ENCODE measurements around the gene ZNF768. TPM values are rescaled to one million over a fixed set of nuclear protein-coding genes. Genes with fewer than 3 reads are reported as not detected.

The ZNF768 gene
- total and polyA plus RNA-seq, 2 of the 13 experiments (the other 11 are each of a cell fraction or from before 2014, with no cell fraction given) = 26.7 to 34.4 TPM

DNA sequence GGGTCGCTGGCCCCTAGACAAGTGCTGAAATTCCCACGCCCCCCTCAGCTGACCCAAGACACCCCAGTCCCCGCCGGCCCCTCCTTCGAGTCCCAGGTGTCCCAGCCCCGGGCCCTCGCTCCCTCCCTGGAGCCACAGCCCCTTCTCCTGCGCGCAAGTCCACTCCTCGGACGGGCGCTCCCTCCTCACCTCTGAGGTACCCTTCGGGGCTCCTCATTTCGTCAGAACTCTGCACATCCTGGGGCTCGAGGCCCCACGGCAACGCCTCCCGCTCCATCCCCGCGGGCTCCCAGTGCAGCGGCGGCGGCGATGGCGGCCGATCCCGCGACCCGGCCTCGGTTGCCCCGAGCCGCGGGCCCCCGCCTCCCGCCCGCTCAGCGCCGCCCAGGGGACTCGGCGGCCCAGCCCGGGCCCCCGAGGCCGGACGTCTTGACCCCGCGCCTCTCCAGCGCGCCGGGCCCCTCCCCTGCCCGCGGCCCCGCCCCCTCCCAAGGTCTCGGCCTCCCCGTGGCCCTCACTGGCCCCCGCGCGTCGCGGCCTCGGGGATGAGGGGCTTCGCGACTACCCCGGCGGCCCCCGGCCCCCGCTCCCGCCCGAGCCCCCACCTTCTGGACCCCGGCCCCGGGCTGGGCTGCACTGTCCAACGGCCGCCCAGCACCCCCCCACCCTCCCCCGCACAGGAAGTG lies at the start of gene ZNF768 (continued):
- TF ChIP-seq ETV6 (CRISPR knock-in tag; conservative IDR thresholded peaks at IDR 0.05) (no peak), ZNF691 (CRISPR knock-in tag; IDR thresholded peaks at IDR 0.05; ENCODE audit: borderline replicate concordance, low read depth) (no peak), MAZ (IDR thresholded peaks at IDR 0.05; ENCODE audit: borderline replicate concordance, low read depth, low read length) (no peak), MAZ (CRISPR knock-in tag; IDR thresholded peaks at IDR 0.05; ENCODE audit: low read depth) (no peak), ZNF446 (CRISPR knock-in tag; IDR thresholded peaks at IDR 0.05) (no peak), SALL1 (CRISPR knock-in tag; IDR thresholded peaks at IDR 0.05) (peak; percentile 36; the same call in 1 of the 2 replicates), GFI1 (CRISPR knock-in tag; IDR thresholded peaks at IDR 0.05; ENCODE audit: borderline replicate concordance) (no peak), ZFY (CRISPR knock-in tag; IDR thresholded peaks at IDR 0.05) (peak; percentile 42; the same call in 1 of the 2 replicates), TBX3 (IDR thresholded peaks at IDR 0.05; ENCODE audit: borderline replicate concordance) (no peak), NFE2 (CRISPR knock-in tag; IDR thresholded peaks at IDR 0.05) (no peak), ZSCAN31 (CRISPR knock-in tag; IDR thresholded peaks at IDR 0.05; ENCODE audit: low read depth) (no peak), SIN3A (IDR thresholded peaks at IDR 0.05; ENCODE audit: borderline replicate concordance, low read depth, low read length) (no peak; the same call in 1 of the 2 replicates), ZNF225 (CRISPR knock-in tag; IDR thresholded peaks at IDR 0.05) (no peak), PCBP1 (IDR thresholded peaks at IDR 0.05; ENCODE audit: borderline replicate concordance, low read depth, low read length) (no peak), ZNF580 (CRISPR knock-in tag; IDR thresholded peaks at IDR 0.05; ENCODE audit: borderline replicate concordance, low read depth) (no peak), ZNF24 (IDR thresholded peaks at IDR 0.05) (no peak), ELF1 (CRISPR knock-in tag; IDR thresholded peaks at IDR 0.05) (no peak), KLF16 (CRISPR knock-in tag; IDR thresholded peaks at IDR 0.05) (no peak)
- TF ChIP-seq, protein P1, sequence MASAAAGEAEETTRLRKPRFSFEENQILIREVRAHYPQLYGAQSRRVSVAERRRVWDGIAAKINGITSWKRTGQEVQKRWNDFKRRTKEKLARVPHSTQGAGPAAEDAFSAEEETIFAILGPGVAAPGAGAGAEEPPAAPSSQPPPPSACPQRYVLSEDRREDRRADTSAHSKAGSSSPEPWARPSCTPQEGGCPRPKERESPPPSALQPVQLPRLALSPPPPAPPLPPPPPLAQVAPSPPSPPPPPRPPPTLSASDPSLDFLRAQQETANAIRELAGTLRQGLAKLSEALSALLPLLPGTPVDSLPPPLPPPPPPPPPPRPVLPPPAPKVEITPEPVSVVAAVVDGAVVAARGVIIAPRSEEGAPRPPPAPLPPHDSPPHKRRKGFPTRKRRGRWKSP (CRISPR knock-in tag; IDR thresholded peaks at IDR 0.05) = 0 out of 2 replicates have a peak, but pooled peaks have one; percentile 21
- TF ChIP-seq, protein P2, sequence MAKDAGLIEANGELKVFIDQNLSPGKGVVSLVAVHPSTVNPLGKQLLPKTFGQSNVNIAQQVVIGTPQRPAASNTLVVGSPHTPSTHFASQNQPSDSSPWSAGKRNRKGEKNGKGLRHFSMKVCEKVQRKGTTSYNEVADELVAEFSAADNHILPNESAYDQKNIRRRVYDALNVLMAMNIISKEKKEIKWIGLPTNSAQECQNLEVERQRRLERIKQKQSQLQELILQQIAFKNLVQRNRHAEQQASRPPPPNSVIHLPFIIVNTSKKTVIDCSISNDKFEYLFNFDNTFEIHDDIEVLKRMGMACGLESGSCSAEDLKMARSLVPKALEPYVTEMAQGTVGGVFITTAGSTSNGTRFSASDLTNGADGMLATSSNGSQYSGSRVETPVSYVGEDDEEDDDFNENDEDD (CRISPR knock-in tag; IDR thresholded peaks at IDR 0.05; ENCODE audit: borderline replicate concordance) = no peak
- TF ChIP-seq, protein P3, sequence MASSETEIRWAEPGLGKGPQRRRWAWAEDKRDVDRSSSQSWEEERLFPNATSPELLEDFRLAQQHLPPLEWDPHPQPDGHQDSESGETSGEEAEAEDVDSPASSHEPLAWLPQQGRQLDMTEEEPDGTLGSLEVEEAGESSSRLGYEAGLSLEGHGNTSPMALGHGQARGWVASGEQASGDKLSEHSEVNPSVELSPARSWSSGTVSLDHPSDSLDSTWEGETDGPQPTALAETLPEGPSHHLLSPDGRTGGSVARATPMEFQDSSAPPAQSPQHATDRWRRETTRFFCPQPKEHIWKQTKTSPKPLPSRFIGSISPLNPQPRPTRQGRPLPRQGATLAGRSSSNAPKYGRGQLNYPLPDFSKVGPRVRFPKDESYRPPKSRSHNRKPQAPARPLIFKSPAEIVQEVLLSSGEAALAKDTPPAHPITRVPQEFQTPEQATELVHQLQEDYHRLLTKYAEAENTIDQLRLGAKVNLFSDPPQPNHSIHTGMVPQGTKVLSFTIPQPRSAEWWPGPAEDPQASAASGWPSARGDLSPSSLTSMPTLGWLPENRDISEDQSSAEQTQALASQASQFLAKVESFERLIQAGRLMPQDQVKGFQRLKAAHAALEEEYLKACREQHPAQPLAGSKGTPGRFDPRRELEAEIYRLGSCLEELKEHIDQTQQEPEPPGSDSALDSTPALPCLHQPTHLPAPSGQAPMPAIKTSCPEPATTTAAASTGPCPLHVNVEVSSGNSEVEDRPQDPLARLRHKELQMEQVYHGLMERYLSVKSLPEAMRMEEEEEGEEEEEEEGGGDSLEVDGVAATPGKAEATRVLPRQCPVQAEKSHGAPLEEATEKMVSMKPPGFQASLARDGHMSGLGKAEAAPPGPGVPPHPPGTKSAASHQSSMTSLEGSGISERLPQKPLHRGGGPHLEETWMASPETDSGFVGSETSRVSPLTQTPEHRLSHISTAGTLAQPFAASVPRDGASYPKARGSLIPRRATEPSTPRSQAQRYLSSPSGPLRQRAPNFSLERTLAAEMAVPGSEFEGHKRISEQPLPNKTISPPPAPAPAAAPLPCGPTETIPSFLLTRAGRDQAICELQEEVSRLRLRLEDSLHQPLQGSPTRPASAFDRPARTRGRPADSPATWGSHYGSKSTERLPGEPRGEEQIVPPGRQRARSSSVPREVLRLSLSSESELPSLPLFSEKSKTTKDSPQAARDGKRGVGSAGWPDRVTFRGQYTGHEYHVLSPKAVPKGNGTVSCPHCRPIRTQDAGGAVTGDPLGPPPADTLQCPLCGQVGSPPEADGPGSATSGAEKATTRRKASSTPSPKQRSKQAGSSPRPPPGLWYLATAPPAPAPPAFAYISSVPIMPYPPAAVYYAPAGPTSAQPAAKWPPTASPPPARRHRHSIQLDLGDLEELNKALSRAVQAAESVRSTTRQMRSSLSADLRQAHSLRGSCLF (CRISPR knock-in tag; IDR thresholded peaks at IDR 0.05; ENCODE audit: borderline replicate concordance) = no peak

Measured in HepG2 (cell line).